Measurements from ENCODE around the gene IL10.
A peak's percentile ranks its signal among the peaks of the same experiment; 100 is the strongest.

- TF ChIP-seq CTCF (IDR thresholded peaks at IDR 0.05 in 4 of 5, conservative IDR thresholded peaks at IDR 0.05 in 1 of 5) (peak in 4 of 5 experiments; percentile 34 to 54 (median 45)), POLR2A (IDR thresholded peaks at IDR 0.05) (no peak)
These were observed 36.3 kb upstream of the IL10 start for GRCh38 chr1:206808615-206809014.
